Activated B cell treated with CpG ODN at 0.5 μM for 24 hours (primary cell): ENCODE data around the gene SH3RF3. TPM values are rescaled to one million over a fixed set of nuclear protein-coding genes. Genes with fewer than 3 reads are reported as not detected.

ENCODE experiments used
- ATAC-seq: fragments of 200-7000 bp; cut with Tn5 transposase; one replicate; pipeline ENCODE4 v1.10.0; 2021; ENCODE audit warnings: low read depth, mild to moderate bottlenecking, moderate library complexity
- CTCF ChIA-PET: fragments of 350-600 bp; sonication (Branson Sonifier 250); formaldehyde crosslinking; loops from one replicate; lab custom pipeline; 2021; ENCODE audit warnings: antibody characterized with exemption; lab: Charles Lee
- POLR2A ChIA-PET: fragments of 350-600 bp; sonication (Branson Sonifier 250); formaldehyde crosslinking; loops from one replicate; lab custom pipeline; 2021; ENCODE audit warnings: antibody characterized with exemption; lab: Charles Lee
- DNase-seq: peaks from one replicate; pipeline ENCODE4 v3.0.0; 2022
- H3K27ac Mint-ChIP-seq: one replicate; pipeline ENCODE4 v1.8.0; 2020; ENCODE audit warnings: mixed read lengths
- H3K27me3 Mint-ChIP-seq: one replicate; pipeline ENCODE4 v1.8.0; 2021; ENCODE audit warnings: mixed read lengths
- H3K36me3 Mint-ChIP-seq: one replicate; pipeline ENCODE4 v1.8.0; 2021; ENCODE audit warnings: low read depth, mixed read lengths
- H3K4me1 Mint-ChIP-seq: one replicate; pipeline ENCODE4 v1.8.0; 2021; ENCODE audit warnings: mixed read lengths
- H3K4me3 Mint-ChIP-seq: one replicate; pipeline ENCODE4 v1.8.0; 2020; ENCODE audit warnings: mild to moderate bottlenecking, mixed read lengths
- H3K9me3 Mint-ChIP-seq: one replicate; pipeline ENCODE4 v1.8.0; 2020; ENCODE audit warnings: mixed read lengths
- intact Hi-C: fragments of 100-400 bp; cut with micrococcal nuclease; formaldehyde crosslinking; loops from one replicate; pipeline ENCODE4 v1.15.1; 2024
- total RNA-seq: library from RNA; stranded (reverse); gene quantifications from 2 replicates; pipeline ENCODE4 v1.2.3, GENCODE V29; 2022
- TF ChIP-seq, protein P1 (sequence below): fragments of 200-600 bp; IDR thresholded peaks from one replicate; pipeline ENCODE4 v1.8.0; 2022; ENCODE audit warnings: antibody characterized with exemption, mild to moderate bottlenecking

SH3RF3 gene
- total RNA-seq, 1 donor from 2014 or later: 0.09 TPM

- ChIA-PET CTCF (no interaction called here), POLR2A (no interaction called here)
- H3K27me3 Mint-ChIP-seq: no peaks in the 10 kb centered on the region
- no peak overlapping the region for H3K27ac Mint-ChIP-seq
- H3K9me3 Mint-ChIP-seq: no peaks in the 10 kb centered on the region
- H3K36me3 Mint-ChIP-seq: no peaks in the 10 kb centered on the region
- ATAC-seq (no peak), DNase-seq (no peak)
- H3K4me1 Mint-ChIP-seq: no peaks in the 10 kb centered on the region
- H3K4me3 Mint-ChIP-seq: no peak overlapping the region
- TF ChIP-seq, protein P1, sequence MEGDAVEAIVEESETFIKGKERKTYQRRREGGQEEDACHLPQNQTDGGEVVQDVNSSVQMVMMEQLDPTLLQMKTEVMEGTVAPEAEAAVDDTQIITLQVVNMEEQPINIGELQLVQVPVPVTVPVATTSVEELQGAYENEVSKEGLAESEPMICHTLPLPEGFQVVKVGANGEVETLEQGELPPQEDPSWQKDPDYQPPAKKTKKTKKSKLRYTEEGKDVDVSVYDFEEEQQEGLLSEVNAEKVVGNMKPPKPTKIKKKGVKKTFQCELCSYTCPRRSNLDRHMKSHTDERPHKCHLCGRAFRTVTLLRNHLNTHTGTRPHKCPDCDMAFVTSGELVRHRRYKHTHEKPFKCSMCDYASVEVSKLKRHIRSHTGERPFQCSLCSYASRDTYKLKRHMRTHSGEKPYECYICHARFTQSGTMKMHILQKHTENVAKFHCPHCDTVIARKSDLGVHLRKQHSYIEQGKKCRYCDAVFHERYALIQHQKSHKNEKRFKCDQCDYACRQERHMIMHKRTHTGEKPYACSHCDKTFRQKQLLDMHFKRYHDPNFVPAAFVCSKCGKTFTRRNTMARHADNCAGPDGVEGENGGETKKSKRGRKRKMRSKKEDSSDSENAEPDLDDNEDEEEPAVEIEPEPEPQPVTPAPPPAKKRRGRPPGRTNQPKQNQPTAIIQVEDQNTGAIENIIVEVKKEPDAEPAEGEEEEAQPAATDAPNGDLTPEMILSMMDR: no peak
- intact Hi-C loops: no loop called here
Measured at GRCh38 chr2:109292386-109292785, 163.4 kb downstream of the SH3RF3 start.

GRCh38 chr2:109293663-109294062, 164.7 kb downstream of the SH3RF3 start:
- H3K27ac Mint-ChIP-seq: no peak overlapping the region
- H3K27me3 Mint-ChIP-seq: no peaks in the 10 kb centered on the region
- intact Hi-C loops: no loop called here
- TF ChIP-seq, protein P1: no peak
- POLR2A ChIA-PET: no interaction called here
- no peak for ATAC-seq
- no peaks in the 10 kb centered on the region for H3K36me3 Mint-ChIP-seq
- no peaks in the 10 kb centered on the region for H3K4me1 Mint-ChIP-seq
- no peaks in the 10 kb centered on the region for H3K9me3 Mint-ChIP-seq
- H3K4me3 Mint-ChIP-seq: no peak overlapping the region
- DNase-seq: no peak
- CTCF ChIA-PET: no interaction called here

DNA sequence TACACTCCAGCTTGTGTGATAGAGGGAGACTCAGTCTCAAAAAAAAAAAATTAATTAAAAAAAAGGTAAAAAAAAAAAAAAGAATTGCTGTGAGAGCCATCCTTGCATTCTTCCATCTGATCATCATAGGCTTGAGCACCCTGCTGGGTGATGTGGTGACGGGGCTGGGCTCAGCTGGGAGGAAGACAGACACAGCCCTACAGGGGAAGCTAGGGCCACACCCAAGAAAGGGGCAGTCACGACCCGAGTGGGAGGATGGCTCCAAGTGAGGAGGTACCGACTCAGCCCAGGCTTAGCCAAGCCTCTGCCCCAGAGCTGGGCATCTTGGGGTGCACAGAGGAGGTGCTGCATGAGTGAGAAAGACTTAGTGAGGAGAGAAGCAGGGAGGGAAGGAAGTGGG, 165.5 kb downstream of the SH3RF3 start:
- H3K4me1 Mint-ChIP-seq: no peaks in the 10 kb centered on the region
- POLR2A ChIA-PET: no interaction called here
- no peaks in the 10 kb centered on the region for H3K27me3 Mint-ChIP-seq
- TF ChIP-seq, protein P1: no peak
- no peaks in the 10 kb centered on the region for H3K36me3 Mint-ChIP-seq
- no peaks in the 10 kb centered on the region for H3K9me3 Mint-ChIP-seq
- intact Hi-C loops: no loop called here
- CTCF ChIA-PET: interaction anchor here (0.6 kb wide), 1 partner anchor 38 kb away, joined by 3 read pairs; no protein-coding TSS in a partner anchor
- no peak overlapping the region for H3K4me3 Mint-ChIP-seq
- no peak for ATAC-seq
- no peak for DNase-seq
- H3K27ac Mint-ChIP-seq: no peak overlapping the region

DNA sequence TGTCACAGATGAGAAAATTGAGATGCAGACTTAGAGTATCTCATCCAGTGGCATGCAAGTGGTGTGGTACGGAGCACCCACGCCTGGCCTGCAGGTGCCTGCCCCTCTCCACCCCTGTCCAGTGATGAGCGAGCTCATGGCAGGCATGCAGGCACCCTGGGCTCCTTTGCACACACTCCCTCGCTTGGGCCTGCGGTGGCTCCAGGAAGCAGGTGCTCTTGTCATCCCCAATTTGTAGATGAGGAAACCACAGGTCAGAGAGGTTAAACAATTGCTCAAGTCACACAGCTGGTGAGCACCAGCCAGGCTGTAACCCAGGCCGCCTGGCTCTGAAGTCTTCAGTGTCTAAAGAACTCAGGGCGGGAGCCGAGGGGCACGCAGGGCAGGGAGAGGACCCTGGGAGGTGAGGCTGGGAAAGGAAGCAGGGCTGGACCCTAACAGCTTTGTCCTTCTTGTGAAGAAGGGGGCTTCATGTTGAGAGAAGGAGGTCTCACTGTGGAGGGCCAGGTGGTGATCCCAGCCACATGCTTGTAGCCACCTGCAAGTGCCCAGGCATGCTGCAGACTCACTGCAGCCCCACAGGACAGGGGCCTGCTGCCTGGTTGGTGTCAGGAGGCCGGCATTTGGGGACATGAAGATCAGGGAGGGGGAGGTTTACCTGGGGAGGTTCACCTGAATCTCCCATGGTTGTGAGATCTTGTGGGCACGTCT, 166.2 kb downstream of the SH3RF3 start:
- TF ChIP-seq, protein P1: no peak
- ATAC-seq: no peak
- no peak overlapping the region for H3K4me3 Mint-ChIP-seq
- ChIA-PET POLR2A (no interaction called here), CTCF (interaction anchor here (0.6 kb wide), 1 partner anchor 37 kb away, joined by 3 read pairs; no protein-coding TSS in a partner anchor)
- no peaks in the 10 kb centered on the region for H3K27me3 Mint-ChIP-seq
- H3K36me3 Mint-ChIP-seq: no peaks in the 10 kb centered on the region
- H3K4me1 Mint-ChIP-seq: no peaks in the 10 kb centered on the region
- intact Hi-C loops: no loop called here
- no peak overlapping the region for H3K27ac Mint-ChIP-seq
- no peaks in the 10 kb centered on the region for H3K9me3 Mint-ChIP-seq
- DNase-seq: no peak

DNA sequence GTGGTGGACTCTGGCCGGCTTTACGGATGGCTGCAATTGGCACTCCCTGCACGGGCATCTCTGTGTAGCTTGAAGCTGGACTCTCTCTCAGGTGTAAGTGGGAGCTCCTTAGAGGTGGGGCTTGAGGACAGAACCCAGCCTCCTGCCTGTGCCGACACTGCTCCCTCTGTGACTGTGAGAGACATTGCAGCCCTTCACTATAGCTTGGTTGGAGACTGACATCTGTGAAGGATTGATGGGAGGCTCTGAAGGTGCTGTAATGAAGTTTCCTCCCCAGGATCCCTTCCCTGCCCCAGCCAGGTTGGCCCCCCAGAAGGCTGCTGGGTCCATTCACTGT, 166.7 kb downstream of the SH3RF3 start:
- no peak for DNase-seq
- TF ChIP-seq, protein P1: no peak
- Mint-ChIP-seq H3K4me1 (no peaks in the 10 kb centered on the region), H3K9me3 (no peaks in the 10 kb centered on the region), H3K27me3 (no peaks in the 10 kb centered on the region), H3K4me3 (no peak overlapping the region), H3K27ac (no peak overlapping the region), H3K36me3 (no peaks in the 10 kb centered on the region)
- CTCF ChIA-PET: no interaction called here
- intact Hi-C loops: no loop called here
- POLR2A ChIA-PET: no interaction called here
- no peak for ATAC-seq
